ENCODE results near the gene SLC35E3.
A peak's percentile ranks its signal among the peaks of the same experiment; 100 is the strongest.
"Not testable (repeated sequence)": the region's sequence is repeated elsewhere in the genome, so short reads cannot be mapped to it uniquely, and the experiment has no call there.

The SLC35E3 gene

GRCh38 chr12:68794653-68795251 lies 48.8 kb downstream of the SLC35E3 start:
- DNase-seq (ENCODE audit: low read depth in 2 of 2) = no peak

- DNase-seq (ENCODE audit: low read depth in 2 of 2) = no peak
Measured at GRCh38 chr12:68796399-68796798, 50.4 kb downstream of the SLC35E3 start.

GRCh38 chr12:68798882-68799234 lies 52.9 kb downstream of the SLC35E3 start:
- no peak for DNase-seq (ENCODE audit: low read depth in 2 of 2)

- DNase-seq (ENCODE audit: low read depth in 2 of 2) = no peak
Measured at GRCh38 chr12:68800294-68800693, 54.3 kb downstream of the SLC35E3 start.

- DNase-seq (ENCODE audit: low read depth in 2 of 2) = not testable (repeated sequence)
Measured at GRCh38 chr12:68801124-68801523, 55.1 kb downstream of the SLC35E3 start.

- DNase-seq (ENCODE audit: low read depth in 2 of 2) = not testable (repeated sequence)
Measured at GRCh38 chr12:68802372-68802745, 56.4 kb downstream of the SLC35E3 start.

- not testable (repeated sequence) for DNase-seq (ENCODE audit: low read depth in 2 of 2)
Measured at GRCh38 chr12:68802911-68803651, 57.1 kb downstream of the SLC35E3 start.

GRCh38 chr12:68803948-68804656 lies 58.1 kb downstream of the SLC35E3 start:
- no peak for DNase-seq (ENCODE audit: low read depth in 2 of 2)

- DNase-seq (ENCODE audit: low read depth in 2 of 2) = no peak
Measured at GRCh38 chr12:68804657-68805591, 58.9 kb downstream of the SLC35E3 start.

GRCh38 chr12:68805592-68806120 lies 59.7 kb downstream of the SLC35E3 start:
- no peak for DNase-seq (ENCODE audit: low read depth in 2 of 2)

- DNase-seq (ENCODE audit: low read depth in 2 of 2) = no peak
Measured at GRCh38 chr12:68806488-68807237, 60.7 kb downstream of the SLC35E3 start.

- DNase-seq (ENCODE audit: low read depth in 2 of 2) = not testable (repeated sequence)
Measured at GRCh38 chr12:68807274-68807575, 61.2 kb downstream of the SLC35E3 start.

GRCh38 chr12:68807576-68808387 lies 61.8 kb downstream of the SLC35E3 start, which contains the start of gene MDM2:
MDM2 (plus strand) TSS chr12:68808177; CDS start chr12:68808478, 301 bp downstream.
- peak; percentile 85 to 95 for DNase-seq (ENCODE audit: low read depth in 2 of 2)

GRCh38 chr12:68808388-68809189 lies 62.6 kb downstream of the SLC35E3 start:
- DNase-seq (ENCODE audit: low read depth in 2 of 2) = peak; percentile 10 to 15

GRCh38 chr12:68809190-68810026 lies 63.4 kb downstream of the SLC35E3 start:
- no peak for DNase-seq (ENCODE audit: low read depth in 2 of 2)

- not testable (repeated sequence) for DNase-seq (ENCODE audit: low read depth in 2 of 2)
Measured at GRCh38 chr12:68810027-68810389, 64.0 kb downstream of the SLC35E3 start.

- not testable (repeated sequence) for DNase-seq (ENCODE audit: low read depth in 2 of 2)
Measured at GRCh38 chr12:68811573-68811972, 65.6 kb downstream of the SLC35E3 start.

GRCh38 chr12:68812553-68813241 lies 66.7 kb downstream of the SLC35E3 start:
- DNase-seq (ENCODE audit: low read depth in 2 of 2) = no peak

Data from stimulated activated CD4-positive, alpha-beta T cell treated with anti-CD3 and anti-CD28 coated beads, Interleukin-1b, Interleukin-23, amount 100 ng/mL, for 1 hour (primary cell).